Measurements from ENCODE around the gene MEGF8. TPM values are rescaled to one million over a fixed set of nuclear protein-coding genes. Genes with fewer than 3 reads are reported as not detected.
A peak's percentile ranks its signal among the peaks of the same experiment; 100 is the strongest.

The MEGF8 gene
- total and polyA plus RNA-seq, 2 experiments from 2014 or later, result 5.4 to 26.6 TPM

DNA sequence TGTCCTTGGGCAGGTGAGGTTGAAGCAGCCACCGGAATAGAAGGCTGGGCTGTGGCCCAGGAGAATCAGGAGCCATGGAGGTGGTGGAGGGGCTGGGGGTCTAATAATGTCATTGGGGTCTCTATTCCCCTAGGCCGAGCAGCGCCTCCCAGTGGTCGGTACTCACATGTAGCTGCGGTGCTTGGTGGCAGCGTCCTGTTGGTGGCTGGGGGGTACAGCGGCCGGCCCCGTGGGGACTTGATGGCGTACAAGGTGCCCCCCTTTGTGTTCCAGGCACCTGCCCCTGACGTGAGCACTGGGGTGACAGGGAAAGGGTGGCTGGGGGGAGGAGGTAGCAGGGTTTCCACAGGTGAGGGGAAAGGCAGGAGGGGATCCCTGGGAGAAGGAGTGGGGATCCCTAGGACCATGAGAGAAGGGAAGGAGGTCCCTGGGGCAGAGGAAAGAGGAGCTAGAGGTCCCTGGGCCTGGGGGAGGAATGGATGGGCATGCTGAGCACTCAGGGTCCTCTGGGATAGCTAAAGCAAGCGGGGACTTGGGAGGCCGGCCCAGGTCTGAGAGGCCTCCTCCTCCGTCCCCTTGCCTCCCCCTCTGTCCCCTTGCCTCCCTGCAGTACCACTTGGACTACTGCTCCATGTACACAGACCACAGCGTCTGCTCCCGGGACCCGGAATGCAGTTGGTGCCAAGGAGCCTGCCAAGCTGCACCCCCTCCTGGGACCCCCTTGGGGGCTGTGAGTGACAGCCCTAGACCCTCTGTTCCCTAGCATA is 18.1 kb downstream of the MEGF8 start:
- H3K36me3 ChIP-seq (ENCODE audit: low read depth), result no peaks in the 10 kb centered on the region
- no peaks in the 10 kb centered on the region for H3K4me1 ChIP-seq (ENCODE audit: insufficient read depth)
- H3K79me2 ChIP-seq (ENCODE audit: insufficient read depth), result no peaks in the 10 kb centered on the region
- H3K4me3 ChIP-seq, result no peak overlapping the region
- no peak overlapping the region for H2AFZ ChIP-seq
- no peak overlapping the region for H3K27ac ChIP-seq
- no peak for DNase-seq
- TF ChIP-seq EZH2 (IDR thresholded peaks at IDR 0.05; ENCODE audit: insufficient read depth, poor library complexity, severe bottlenecking) (no peak), EZH2phosphoT487 (IDR thresholded peaks at IDR 0.05; ENCODE audit: insufficient read depth, low read depth) (no peak)
- no peak overlapping the region for H3K9ac ChIP-seq
- in situ Hi-C loops (cut with MboI), result no loop called here
- no peak overlapping the region for H3K4me2 ChIP-seq (ENCODE audit: unreplicated experiment)
- H3K9me3 ChIP-seq (ENCODE audit: low read depth), result no peaks in the 10 kb centered on the region
- no peaks in the 10 kb centered on the region for H3K9me2 ChIP-seq (ENCODE audit: insufficient read depth)
- peaks cover 6% of the 10 kb centered on the region for H3F3A ChIP-seq (ENCODE audit: insufficient read depth)
- WGBS, 2 experiments (ENCODE audit: low coverage in 1 of 2, low lambda C conversion rate in 2 of 2, missing lambda C conversion rate in 2 of 2), result 82 to 88% methylated on average over 15 to 17 of the region's 17 CpGs
- no peaks in the 10 kb centered on the region for H3K27me3 ChIP-seq (replicated peaks; ENCODE audit: insufficient read depth)
- no peaks in the 10 kb centered on the region for H4K20me1 ChIP-seq (ENCODE audit: insufficient read depth)

DNA sequence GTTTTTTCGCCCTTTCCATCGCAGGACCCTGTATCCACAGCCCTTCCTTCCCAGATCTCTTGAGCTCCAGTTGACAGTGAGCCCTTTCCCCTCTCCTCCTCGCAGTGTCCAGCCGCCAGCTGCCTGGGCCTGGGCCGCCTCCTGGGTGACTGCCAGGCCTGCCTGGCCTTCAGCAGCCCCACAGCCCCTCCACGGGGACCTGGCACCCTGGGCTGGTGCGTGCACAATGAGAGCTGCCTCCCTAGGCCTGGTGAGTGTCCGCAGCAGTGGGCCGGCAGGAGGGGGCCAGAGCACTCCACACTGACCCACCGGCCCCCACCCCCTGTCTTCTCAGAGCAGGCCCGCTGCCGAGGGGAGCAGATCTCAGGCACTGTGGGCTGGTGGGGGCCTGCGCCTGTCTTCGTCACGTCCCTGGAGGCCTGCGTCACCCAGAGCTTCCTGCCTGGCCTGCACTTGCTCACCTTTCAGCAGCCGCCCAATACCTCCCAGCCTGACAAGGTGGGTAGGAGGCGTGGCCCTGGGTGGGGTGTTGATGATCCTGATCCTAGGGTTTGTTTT is 19.0 kb downstream of the MEGF8 start:
- DNase-seq, result no peak
- Histone ChIP-seq H2AFZ (no peak overlapping the region), H3K79me2 (ENCODE audit: insufficient read depth) (no peaks in the 10 kb centered on the region), H3K36me3 (ENCODE audit: low read depth) (no peaks in the 10 kb centered on the region), H3K9me3 (ENCODE audit: low read depth) (no peaks in the 10 kb centered on the region), H3K4me2 (ENCODE audit: unreplicated experiment) (no peak overlapping the region), H3K4me1 (ENCODE audit: insufficient read depth) (no peaks in the 10 kb centered on the region), H3K9ac (no peak overlapping the region), H3K27me3 (replicated peaks; ENCODE audit: insufficient read depth) (no peaks in the 10 kb centered on the region), H3F3A (ENCODE audit: insufficient read depth) (peaks cover 6% of the 10 kb centered on the region), H3K9me2 (ENCODE audit: insufficient read depth) (no peaks in the 10 kb centered on the region), H3K27ac (no peak overlapping the region), H4K20me1 (ENCODE audit: insufficient read depth) (no peaks in the 10 kb centered on the region), H3K4me3 (no peak overlapping the region)
- TF ChIP-seq EZH2 (IDR thresholded peaks at IDR 0.05; ENCODE audit: insufficient read depth, poor library complexity, severe bottlenecking) (no peak), EZH2phosphoT487 (IDR thresholded peaks at IDR 0.05; ENCODE audit: insufficient read depth, low read depth) (no peak)
- in situ Hi-C loops (cut with MboI), result no loop called here
- WGBS, 2 experiments (ENCODE audit: low coverage in 1 of 2, low lambda C conversion rate in 2 of 2, missing lambda C conversion rate in 2 of 2), result 91 to 96% methylated on average over 16 to 18 of the region's 18 CpGs

DNA sequence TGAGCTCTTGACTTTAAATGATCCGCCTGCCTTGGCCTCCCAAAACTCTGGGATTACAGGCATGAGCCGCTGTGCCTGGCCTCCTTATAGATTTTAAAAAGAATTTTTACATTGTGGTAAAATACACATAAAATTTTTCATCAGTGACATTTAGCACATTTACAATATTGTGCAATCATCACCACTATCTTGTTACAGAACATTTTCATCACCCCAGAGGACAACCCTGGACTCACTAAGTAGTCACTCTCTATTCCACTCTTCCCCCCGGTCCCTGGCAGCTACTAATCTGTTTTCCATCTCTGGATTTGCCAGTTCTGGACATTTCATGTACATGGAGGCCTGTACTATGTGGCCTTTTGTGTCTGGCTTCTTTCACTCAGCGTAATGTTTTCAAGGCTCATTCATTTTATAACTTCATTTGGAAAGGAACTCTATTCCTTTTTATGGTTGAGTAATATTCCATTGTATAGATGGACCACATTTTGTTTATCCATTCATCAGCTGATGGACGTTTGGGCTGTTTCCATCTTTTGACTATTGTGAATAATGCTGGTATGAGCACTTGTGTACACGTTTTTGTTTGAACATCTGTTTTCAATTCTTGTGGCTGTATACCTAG is 19.9 kb downstream of the MEGF8 start:
- H3F3A ChIP-seq (ENCODE audit: insufficient read depth), result peaks cover 6% of the 10 kb centered on the region
- H3K79me2 ChIP-seq (ENCODE audit: insufficient read depth), result no peaks in the 10 kb centered on the region
- 62 to 68% methylated on average over 6 of the region's 6 CpGs for WGBS, 2 experiments (ENCODE audit: low coverage in 1 of 2, low lambda C conversion rate in 2 of 2, missing lambda C conversion rate in 2 of 2)
- H3K4me1 ChIP-seq (ENCODE audit: insufficient read depth), result no peaks in the 10 kb centered on the region
- H2AFZ ChIP-seq, result no peak overlapping the region
- no peaks in the 10 kb centered on the region for H4K20me1 ChIP-seq (ENCODE audit: insufficient read depth)
- H3K27ac ChIP-seq, result no peak overlapping the region
- no peaks in the 10 kb centered on the region for H3K9me3 ChIP-seq (ENCODE audit: low read depth)
- H3K27me3 ChIP-seq (replicated peaks; ENCODE audit: insufficient read depth), result no peaks in the 10 kb centered on the region
- no peak overlapping the region for H3K4me3 ChIP-seq
- peak; percentile 57 for DNase-seq
- no peak for TF ChIP-seq EZH2 (IDR thresholded peaks at IDR 0.05; ENCODE audit: insufficient read depth, poor library complexity, severe bottlenecking)
- TF ChIP-seq EZH2phosphoT487 (IDR thresholded peaks at IDR 0.05; ENCODE audit: insufficient read depth, low read depth), result no peak
- no peaks in the 10 kb centered on the region for H3K36me3 ChIP-seq (ENCODE audit: low read depth)
- in situ Hi-C loops (cut with MboI), result no loop called here
- H3K9ac ChIP-seq, result no peak overlapping the region
- H3K9me2 ChIP-seq (ENCODE audit: insufficient read depth), result no peaks in the 10 kb centered on the region
- H3K4me2 ChIP-seq (ENCODE audit: unreplicated experiment), result no peak overlapping the region

DNA sequence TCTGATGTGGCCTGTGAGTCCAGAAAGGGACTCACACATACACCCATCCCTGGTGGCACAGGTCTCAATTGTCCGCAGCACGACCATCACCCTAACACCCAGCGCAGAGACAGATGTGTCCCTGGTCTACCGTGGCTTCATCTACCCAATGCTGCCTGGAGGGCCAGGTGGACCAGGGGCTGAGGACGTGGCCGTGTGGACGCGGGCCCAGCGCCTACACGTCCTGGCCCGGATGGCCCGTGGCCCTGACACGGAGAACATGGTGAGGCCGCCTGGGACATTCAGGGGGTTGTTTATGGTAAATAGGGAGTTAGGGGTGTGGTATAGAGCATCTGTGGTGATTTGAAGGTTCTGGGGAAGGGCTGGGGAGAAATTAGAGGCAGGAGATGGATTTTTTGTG is 22.8 kb downstream of the MEGF8 start:
- H3K27ac ChIP-seq, result no peak overlapping the region
- DNase-seq, result no peak
- H3K4me3 ChIP-seq, result no peak overlapping the region
- H3K4me1 ChIP-seq (ENCODE audit: insufficient read depth), result no peaks in the 10 kb centered on the region
- H3K79me2 ChIP-seq (ENCODE audit: insufficient read depth), result no peaks in the 10 kb centered on the region
- H3K36me3 ChIP-seq (ENCODE audit: low read depth), result no peaks in the 10 kb centered on the region
- H3K9ac ChIP-seq, result no peak overlapping the region
- H4K20me1 ChIP-seq (ENCODE audit: insufficient read depth), result no peaks in the 10 kb centered on the region
- peaks cover 6% of the 10 kb centered on the region for H3F3A ChIP-seq (ENCODE audit: insufficient read depth)
- H3K4me2 ChIP-seq (ENCODE audit: unreplicated experiment), result no peak overlapping the region
- in situ Hi-C loops (cut with MboI), result no loop called here
- H3K27me3 ChIP-seq (replicated peaks; ENCODE audit: insufficient read depth), result no peaks in the 10 kb centered on the region
- H2AFZ ChIP-seq, result no peak overlapping the region
- H3K9me3 ChIP-seq (ENCODE audit: low read depth), result no peaks in the 10 kb centered on the region
- H3K9me2 ChIP-seq (ENCODE audit: insufficient read depth), result no peaks in the 10 kb centered on the region
- WGBS, 2 experiments (ENCODE audit: low coverage in 1 of 2, low lambda C conversion rate in 2 of 2, missing lambda C conversion rate in 2 of 2), result 90 to 94% methylated on average over 14 of the region's 14 CpGs
- TF ChIP-seq EZH2phosphoT487 (IDR thresholded peaks at IDR 0.05; ENCODE audit: insufficient read depth, low read depth) (no peak), EZH2 (IDR thresholded peaks at IDR 0.05; ENCODE audit: insufficient read depth, poor library complexity, severe bottlenecking) (no peak)
